Loucy (cell line): ENCODE data around the gene VARS1.

Source experiments
- H2AFZ ChIP-seq: fragments of 200-600 bp; sonication (generic); 2 replicates; pipeline ENCODE4 v1.6.0; 2016; ENCODE audit warnings: antibody characterized with exemption, mild to moderate bottlenecking, low read length, moderate library complexity
- H3F3A ChIP-seq: fragments of 200-600 bp; 2 replicates; pipeline ENCODE4 v1.6.0; 2016; ENCODE audit warnings: antibody characterized with exemption, low read depth, mild to moderate bottlenecking
- H3K27me3 ChIP-seq: fragments of 200-600 bp; sonication (generic); 2 replicates; pipeline ENCODE4 v1.6.1; 2014; ENCODE audit warnings: low read length, mild to moderate bottlenecking; ENCODE audit not compliant: insufficient read depth, poor library complexity, severe bottlenecking
- H3K36me3 ChIP-seq: fragments of 200-600 bp; sonication (generic); 2 replicates; pipeline ENCODE4 v1.6.1; 2016; ENCODE audit warnings: low read length; ENCODE audit not compliant: insufficient read depth
- H3K4me1 ChIP-seq: fragments of 200-600 bp; sonication (generic); 2 replicates; pipeline ENCODE4 v1.5.1; 2014; ENCODE audit warnings: low read length, mild to moderate bottlenecking; ENCODE audit not compliant: insufficient read depth, poor library complexity, severe bottlenecking
- H3K4me2 ChIP-seq: fragments of 200-600 bp; sonication (generic); 2 replicates; pipeline ENCODE4 v1.6.0; 2014; ENCODE audit warnings: antibody characterized with exemption, low read length, low read depth, mild to moderate bottlenecking; ENCODE audit not compliant: poor library complexity, severe bottlenecking
- H3K4me3 ChIP-seq: fragments of 200-600 bp; sonication (generic); 2 replicates; pipeline ENCODE4 v1.5.1; 2014; ENCODE audit warnings: low read length, mild to moderate bottlenecking, mixed read lengths; ENCODE audit not compliant: poor library complexity, severe bottlenecking
- H3K79me2 ChIP-seq: fragments of 200-600 bp; sonication (generic); 2 replicates; pipeline ENCODE4 v1.6.1; 2014; ENCODE audit warnings: low read length; ENCODE audit not compliant: insufficient read depth
- H3K9ac ChIP-seq: fragments of 200-600 bp; sonication (generic); 2 replicates; pipeline ENCODE4 v1.6.0; 2014; ENCODE audit warnings: mild to moderate bottlenecking, low read depth, low read length, moderate library complexity; ENCODE audit not compliant: poor library complexity, severe bottlenecking
- H3K9me2 ChIP-seq: fragments of 200-600 bp; sonication (generic); replicated peaks from 2 replicates; pipeline ENCODE4 v1.6.1; 2016; ENCODE audit warnings: low read depth, low read length, mixed read lengths
- H3K9me3 ChIP-seq: fragments of 200-600 bp; sonication (generic); 2 replicates; pipeline ENCODE4 v1.6.1; 2014; ENCODE audit warnings: mild to moderate bottlenecking, antibody characterized with exemption, low read length, low read depth; ENCODE audit not compliant: insufficient read depth
- H4K20me1 ChIP-seq: fragments of 200-600 bp; sonication (generic); 2 replicates; pipeline ENCODE4 v1.6.0; 2014; ENCODE audit warnings: antibody characterized with exemption, low read length, mild to moderate bottlenecking; ENCODE audit not compliant: insufficient read depth, poor library complexity, severe bottlenecking
- EZH2phosphoT487 ChIP-seq: fragments of 200-600 bp; IDR thresholded peaks from 2 replicates; pipeline ENCODE4 v1.6.1; 2018; ENCODE audit warnings: antibody characterized with exemption, mild to moderate bottlenecking, moderate library complexity, borderline replicate concordance
- TF ChIP-seq, protein P1 (sequence below): fragments of 200-600 bp; sonication (generic); conservative IDR thresholded peaks from 2 replicates; pipeline ENCODE4 v1.5.1; 2014; ENCODE audit warnings: mild to moderate bottlenecking, antibody characterized with exemption, low read length

The VARS1 gene

DNA sequence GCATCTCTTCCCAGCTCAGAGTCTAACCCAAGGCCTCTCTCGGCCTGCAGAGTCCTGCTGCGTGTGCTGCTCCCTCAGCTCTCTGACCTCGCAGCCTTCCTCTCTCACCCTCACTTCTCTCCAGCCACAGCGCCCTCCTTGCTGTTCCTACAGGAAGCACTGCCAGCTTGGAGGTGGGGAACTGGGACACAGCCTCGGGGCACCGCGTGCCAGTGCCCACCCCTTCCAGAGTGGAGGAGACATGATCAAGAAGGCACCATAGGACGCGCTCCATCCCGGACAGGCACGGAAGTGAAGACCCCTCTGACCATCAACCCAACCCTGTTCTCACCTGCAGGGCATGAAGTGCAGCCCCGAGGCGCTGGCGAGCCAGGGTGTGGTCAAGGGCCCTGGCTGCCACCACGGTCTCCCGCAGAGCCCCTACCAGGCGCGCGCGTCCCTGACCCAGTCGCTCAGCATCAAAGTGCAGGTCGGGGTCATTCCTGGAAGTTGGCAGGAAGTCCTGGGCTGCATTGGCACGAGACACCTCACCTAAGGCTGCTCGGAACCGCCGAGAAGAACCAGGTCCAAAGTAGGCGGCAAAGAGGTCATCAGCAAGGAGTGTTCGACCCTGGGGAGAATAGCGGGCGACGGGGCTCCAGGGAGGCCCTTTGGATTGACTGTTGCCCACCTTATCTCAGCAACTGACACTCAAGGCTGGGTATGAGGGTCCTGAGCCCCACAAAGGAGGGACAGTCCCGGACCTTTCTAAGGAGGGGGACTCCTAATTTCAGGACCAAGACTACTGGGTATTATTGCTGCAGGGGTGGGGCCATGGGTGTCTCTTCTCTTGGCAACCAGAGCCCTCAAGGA, 19.7 kb downstream of the VARS1 start:
- Histone ChIP-seq H3K9me3 (no peaks in the 10 kb centered on the region), H3K9ac (no peak overlapping the region), H3K9me2 (no peaks in the 10 kb centered on the region), H3K27me3 (no peaks in the 10 kb centered on the region), H3K4me3 (no peak overlapping the region), H2AFZ (no peak overlapping the region), H3K79me2 (no peaks in the 10 kb centered on the region), H3K4me2 (no peak overlapping the region), H3K36me3 (peaks cover 17% of the 10 kb centered on the region; the same call in 1 of the 2 replicates), H3K4me1 (peaks cover 18% of the 10 kb centered on the region), H4K20me1 (no peaks in the 10 kb centered on the region), H3F3A (no peaks in the 10 kb centered on the region)
- no peak for TF ChIP-seq EZH2phosphoT487
- TF ChIP-seq, protein P1, sequence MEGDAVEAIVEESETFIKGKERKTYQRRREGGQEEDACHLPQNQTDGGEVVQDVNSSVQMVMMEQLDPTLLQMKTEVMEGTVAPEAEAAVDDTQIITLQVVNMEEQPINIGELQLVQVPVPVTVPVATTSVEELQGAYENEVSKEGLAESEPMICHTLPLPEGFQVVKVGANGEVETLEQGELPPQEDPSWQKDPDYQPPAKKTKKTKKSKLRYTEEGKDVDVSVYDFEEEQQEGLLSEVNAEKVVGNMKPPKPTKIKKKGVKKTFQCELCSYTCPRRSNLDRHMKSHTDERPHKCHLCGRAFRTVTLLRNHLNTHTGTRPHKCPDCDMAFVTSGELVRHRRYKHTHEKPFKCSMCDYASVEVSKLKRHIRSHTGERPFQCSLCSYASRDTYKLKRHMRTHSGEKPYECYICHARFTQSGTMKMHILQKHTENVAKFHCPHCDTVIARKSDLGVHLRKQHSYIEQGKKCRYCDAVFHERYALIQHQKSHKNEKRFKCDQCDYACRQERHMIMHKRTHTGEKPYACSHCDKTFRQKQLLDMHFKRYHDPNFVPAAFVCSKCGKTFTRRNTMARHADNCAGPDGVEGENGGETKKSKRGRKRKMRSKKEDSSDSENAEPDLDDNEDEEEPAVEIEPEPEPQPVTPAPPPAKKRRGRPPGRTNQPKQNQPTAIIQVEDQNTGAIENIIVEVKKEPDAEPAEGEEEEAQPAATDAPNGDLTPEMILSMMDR, result no peak

DNA sequence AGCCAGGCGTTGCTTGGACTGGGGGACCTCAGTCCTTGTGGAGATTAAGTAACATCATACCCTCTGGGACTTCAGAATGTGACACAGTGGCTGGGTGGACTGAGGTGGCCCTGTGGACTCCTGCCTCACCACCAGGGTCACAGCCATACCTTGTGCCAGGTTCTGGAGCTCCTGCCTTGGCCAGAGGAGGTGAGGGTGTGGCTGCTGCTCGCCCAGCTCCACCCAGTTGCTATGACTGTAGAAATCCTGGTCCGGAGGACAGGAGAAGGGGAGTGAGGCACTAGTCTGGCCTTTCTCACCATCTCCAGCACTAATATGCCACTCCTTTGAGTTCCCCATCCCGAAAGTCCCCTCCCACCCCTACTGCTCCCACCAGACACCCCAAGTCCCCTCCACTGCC, 20.4 kb downstream of the VARS1 start:
- Histone ChIP-seq H3K9me3 (no peaks in the 10 kb centered on the region), H3K4me1 (peaks cover 18% of the 10 kb centered on the region), H3K36me3 (peaks cover 10% of the 10 kb centered on the region; the same call in 1 of the 2 replicates), H3K4me3 (no peak overlapping the region), H4K20me1 (no peaks in the 10 kb centered on the region), H3K9me2 (no peaks in the 10 kb centered on the region), H3F3A (no peaks in the 10 kb centered on the region), H2AFZ (no peak overlapping the region), H3K27me3 (no peaks in the 10 kb centered on the region), H3K79me2 (no peaks in the 10 kb centered on the region), H3K4me2 (no peak overlapping the region), H3K9ac (no peak overlapping the region)
- TF ChIP-seq, protein P1, result no peak
- no peak for TF ChIP-seq EZH2phosphoT487

DNA sequence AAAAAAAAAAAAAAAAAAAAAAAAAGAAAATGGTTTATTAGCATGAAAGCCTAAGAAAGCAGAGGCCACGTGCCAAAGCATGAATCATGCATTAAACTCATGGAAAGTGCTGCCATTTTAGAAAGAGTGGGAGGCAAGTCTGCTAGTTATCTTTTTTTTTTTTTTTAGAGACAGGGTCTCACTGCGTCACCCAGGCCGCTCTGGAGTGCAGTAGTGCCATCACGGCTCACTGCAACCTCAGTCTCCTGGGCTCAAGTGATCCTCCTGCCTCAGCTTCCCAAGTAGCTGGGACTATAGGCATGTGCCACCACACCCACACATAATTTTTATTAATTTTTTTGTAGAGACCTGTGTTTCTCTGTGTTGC, 23.6 kb downstream of the VARS1 start:
- Histone ChIP-seq H4K20me1 (no peaks in the 10 kb centered on the region), H2AFZ (no peak overlapping the region), H3K36me3 (no peaks in the 10 kb centered on the region), H3K4me1 (peaks cover 13% of the 10 kb centered on the region), H3F3A (no peaks in the 10 kb centered on the region), H3K27me3 (no peaks in the 10 kb centered on the region), H3K79me2 (no peaks in the 10 kb centered on the region), H3K4me3 (no peak overlapping the region), H3K9me3 (no peaks in the 10 kb centered on the region), H3K9ac (no peak overlapping the region), H3K4me2 (peak overlapping the region; percentile 57), H3K9me2 (no peaks in the 10 kb centered on the region)
- no peak for TF ChIP-seq EZH2phosphoT487
- TF ChIP-seq, protein P1, result no peak
